HG02938 (cell line): Measurements from ENCODE around the gene ANKRD44.
"Not testable (repeated sequence)": the region's sequence is repeated elsewhere in the genome, so short reads cannot be mapped to it uniquely, and the experiment has no call there.

Source experiments
- ATAC-seq: cut with Tn5 transposase; IDR thresholded peaks from one replicate; pipeline ENCODE4 v1.9.1; 2021; ENCODE audit warnings: mild to moderate bottlenecking, moderate library complexity; ENCODE audit not compliant: unreplicated experiment

The ANKRD44 gene

DNA sequence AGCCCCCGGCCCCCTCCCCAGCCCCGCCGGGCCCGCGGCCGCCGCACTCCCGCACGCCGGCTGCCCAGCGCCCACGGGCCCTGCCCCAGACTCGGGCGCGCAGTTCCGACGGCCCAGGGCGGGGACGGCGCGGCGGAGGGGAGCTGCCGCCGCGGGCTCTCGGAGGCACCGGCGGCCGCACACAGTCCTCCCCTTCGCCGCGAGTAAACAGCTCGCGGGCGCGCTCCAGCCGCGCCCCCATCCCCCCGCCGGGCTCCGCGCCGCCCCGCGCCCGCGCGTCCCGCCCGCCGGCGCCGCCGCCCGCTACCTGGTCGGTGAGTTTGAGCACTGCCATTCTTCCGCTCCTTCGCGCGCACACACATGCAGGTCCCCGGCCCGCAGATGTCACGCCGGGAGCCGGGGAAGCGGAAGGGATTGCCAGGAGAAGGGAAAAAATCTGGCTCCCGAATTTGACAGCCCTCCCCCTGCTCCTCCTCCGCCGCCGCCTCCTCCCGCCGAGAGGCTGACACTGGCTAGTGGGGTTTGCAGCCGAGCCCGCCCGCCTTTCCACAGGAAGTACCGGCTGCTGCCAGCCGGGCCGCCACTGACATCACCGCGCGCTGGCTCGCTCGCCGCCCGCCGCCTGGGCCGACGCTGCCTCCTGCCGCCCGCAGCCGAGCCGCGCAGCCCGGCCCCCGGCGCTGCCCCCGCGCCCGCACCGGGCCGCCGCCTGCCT, at the start of gene ANKRD44:
Gene ANKRD44, minus strand, starts transcription at position 510 of the 715 bp plus-strand sequence. Its CDS starts 176 bp downstream, at position 334.
- peak; percentile 63 for ATAC-seq

DNA sequence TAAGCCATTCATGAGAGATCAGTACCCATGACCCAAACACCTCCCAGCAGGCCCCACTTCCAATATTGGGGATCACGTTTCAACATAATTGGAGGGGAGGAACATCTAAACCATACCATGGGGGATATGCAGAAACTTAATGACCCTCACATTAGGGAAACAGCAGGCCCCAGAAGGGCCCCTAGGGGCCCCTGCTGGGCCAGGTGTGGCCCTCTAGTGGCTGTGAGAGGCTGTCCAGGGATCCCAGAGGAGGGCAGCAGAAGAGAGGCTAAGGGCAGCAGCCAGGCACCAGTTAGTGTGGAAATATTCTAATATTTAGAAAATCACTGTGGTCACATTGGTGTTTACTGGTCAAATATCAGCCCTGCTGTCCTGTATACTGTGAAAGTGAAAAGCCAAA, 49.3 kb upstream of the ANKRD44 start:
- no peak for ATAC-seq

DNA sequence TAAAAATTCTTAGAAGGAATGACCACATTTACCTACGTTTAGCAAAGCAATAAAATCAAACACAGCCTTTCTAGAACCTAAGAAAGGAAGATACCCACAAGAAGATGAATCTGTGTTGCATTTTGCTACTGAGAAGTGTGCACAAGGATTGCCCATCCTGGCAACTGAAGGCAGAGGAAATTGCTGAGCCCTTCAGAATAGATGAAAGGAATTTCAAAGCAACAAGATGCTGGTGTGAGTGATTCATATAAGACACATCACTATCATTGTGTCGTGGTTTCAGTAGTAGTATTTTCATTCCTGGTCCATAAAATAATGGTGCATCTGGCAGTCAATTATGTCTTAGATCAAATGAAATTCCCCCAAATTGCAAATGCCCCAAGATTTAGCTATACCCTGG, 48.4 kb upstream of the ANKRD44 start:
- ATAC-seq = no peak

DNA sequence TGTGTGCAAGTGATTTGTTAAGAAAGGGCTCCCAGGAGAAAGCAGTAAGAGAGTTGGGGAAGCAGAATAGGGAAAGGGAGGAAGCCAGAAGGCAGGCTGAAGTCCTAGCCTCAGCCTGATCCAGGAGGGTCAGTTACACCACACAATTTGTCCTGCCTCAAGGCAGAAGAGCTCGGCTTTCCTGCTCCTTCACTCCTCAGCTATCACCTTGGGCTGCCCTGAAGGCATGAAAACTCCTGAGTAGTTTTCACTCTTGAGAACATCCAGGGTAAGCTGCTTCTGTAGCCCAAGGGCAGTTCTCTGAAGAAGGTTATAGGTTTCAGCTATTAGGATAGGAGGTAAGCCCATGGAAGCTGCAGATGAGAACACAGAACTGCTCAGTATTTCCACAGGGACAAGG, 47.4 kb upstream of the ANKRD44 start:
- ATAC-seq = no peak

DNA sequence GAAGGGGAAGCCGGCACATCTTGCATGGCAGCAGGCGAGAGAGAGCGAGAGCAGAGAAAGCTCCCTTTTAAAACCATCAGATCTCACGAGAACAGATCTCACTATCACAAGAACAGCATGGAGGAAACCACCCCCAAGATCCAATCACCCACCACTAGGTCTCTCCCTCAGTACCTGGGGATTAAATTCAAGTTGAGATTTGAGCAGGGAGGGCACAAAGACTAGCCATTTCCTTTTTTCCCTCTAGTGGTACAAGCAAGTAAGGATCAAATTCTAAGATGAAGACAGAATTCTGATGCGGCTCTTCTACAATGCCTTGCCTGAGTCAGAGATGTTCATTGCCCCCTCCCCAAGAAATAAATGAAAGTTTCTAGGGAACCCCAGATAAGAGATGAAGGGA, 45.6 kb upstream of the ANKRD44 start:
- no peak for ATAC-seq

DNA sequence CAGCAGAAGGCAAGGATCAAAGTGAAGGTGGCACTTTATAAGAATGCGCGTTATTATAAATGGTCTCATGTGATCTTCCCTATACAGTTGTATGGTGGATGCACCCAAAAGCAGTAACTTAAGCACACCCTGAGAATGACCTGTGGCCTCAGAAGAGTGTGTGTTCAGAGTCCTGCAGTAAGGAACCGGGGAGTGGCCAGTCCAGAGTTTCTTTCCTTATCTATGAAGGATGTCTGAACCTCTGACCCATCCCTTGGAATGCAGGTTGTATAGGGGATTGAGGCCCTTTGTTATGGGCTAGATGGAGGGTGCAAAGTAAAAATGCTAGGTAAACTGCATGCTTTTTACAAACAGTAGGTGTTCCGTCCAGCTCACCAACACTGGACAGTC, 43.6 kb upstream of the ANKRD44 start:
- ATAC-seq = no peak

DNA sequence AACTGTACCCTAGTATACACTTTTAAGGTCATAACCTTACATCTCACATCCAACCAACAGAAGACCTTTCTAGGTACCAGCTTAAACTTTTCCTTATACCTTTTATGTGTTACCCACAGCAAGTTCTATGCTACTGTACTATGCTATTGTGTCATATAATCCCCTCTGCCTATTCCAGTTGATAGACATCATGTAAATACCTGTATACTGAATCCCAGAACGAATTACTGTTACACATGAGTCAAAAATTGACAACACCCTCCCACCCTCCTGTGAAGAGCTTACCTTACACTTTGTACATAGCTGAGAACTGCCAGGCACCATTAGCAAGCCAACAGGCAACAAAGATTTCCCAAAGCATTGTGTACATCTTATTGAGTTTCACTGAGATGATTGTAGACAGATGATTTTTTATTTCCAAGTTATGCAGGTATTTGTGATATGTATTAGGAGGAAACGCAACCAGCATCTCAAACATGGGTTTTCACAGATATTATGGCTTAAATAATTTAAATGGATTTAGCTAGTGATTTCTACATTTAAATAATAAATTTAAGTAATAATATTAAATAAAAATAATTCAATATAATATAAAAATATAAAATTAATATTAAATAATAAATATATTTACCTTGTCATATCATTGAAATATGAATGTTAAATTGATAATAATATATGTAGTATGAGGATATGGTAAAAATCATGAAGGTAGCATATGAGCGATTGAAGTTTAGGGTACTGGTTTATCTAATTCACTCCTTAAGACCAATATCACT, 43.0 kb upstream of the ANKRD44 start:
- ATAC-seq = no peak

DNA sequence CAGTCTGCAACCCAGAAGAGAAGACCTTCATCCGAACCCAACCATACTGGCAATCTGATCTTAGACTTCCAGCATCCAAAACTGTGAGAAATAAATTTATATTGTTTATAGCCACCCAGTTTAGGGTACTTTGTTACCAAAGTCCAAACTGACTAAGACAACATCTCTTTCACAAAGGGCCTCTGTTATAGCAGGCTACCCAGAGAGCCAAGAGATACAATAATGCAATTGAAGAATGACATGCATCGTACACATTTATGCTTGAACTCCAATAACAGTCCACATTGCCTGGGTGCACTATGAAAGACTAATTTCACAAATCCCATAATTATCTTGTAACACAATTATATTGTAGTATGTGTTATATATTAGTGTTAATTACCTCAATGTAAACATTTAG, 39.1 kb upstream of the ANKRD44 start:
- ATAC-seq = no peak

DNA sequence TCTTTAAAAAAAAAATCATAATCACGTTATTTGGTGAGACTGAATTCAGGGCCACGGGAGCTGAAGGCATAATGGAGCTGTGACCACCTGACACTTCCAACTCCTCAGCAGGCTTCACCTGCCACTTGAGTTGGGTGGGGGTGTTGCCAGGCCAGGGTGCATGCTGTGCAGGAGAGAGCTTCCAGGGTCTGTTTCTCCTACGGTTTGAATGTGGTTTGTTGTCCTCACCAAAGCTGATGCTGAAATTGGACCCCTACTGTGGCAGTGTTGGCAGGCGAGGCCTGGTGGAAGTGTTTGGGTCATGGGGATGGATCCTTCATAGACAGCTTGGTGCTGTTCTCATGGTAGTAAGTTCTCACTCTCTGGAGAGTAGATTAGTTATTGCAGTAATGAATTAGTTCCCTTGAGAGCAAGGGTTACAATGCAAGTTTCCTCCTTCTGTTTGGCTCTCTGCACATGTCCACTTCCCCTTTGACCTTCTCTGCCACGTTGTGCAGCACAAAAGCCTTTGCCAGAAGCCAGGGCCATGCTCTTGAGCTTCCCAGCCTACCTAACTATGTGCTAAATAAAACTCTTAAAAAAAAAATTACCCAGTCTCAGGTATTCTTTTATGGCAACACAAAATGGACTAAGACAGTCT, 38.3 kb upstream of the ANKRD44 start:
- ATAC-seq = no peak

DNA sequence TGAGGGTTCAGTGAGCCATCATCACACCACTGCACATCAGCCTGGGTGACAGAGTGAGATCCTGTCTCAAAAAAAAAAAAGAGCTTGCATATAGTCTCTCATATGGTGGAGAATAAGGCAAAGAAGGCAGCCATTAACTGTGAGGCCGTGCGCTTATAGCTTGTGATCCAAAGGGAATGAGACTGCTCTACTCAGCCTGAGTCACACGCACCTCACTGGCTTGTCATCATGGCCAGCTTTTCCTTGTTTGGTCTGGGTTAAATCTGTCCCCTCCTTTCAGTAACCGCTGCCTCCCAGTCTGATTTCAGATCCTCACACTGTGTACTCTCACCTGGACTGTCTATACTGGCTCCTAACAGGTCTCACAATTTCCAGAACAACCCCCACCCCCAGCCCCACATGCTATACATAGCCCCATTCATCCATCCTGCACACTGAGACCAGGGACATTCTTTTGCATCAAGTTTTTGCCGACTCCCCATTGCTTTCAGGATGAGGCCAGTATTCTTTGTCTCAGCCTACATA, 35.3 kb upstream of the ANKRD44 start:
- ATAC-seq = no peak

DNA sequence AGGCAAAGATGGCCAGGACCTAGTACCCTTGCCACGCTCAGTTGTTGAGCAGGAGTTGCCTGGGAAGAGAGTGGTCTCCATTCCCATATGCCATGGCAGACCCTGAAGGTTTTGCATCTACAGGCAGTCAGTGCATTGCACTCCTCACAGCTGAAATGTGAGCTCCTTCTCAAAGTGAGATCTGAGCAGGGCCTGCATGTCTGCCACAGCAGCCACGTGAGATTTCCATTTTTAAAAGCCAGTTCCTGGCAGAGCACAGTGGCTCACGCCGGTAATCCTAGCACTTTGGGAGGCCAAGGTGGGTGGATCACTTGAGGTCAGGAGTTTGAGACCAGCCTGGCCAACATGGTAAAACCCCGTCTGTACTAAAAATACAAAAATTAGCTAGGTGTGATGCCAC, 33.4 kb upstream of the ANKRD44 start:
- ATAC-seq = not testable (repeated sequence)

DNA sequence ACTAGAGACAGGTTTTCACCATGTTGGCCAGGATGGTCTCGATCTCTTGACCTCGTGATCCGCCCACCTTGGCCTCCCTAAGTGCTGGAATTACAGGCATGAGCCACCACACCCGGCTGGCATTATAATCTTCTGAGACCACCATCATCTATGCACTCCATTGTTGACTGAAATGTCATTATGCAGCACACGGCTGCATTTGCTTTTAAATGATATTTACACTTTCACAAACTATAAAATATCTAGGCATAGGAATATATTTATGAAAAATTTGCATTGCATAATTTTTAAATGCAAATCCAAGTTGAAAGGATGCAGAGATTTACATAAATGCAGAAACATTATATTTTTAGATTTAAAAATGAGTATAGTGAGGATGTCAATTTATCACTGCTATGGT, 30.0 kb upstream of the ANKRD44 start:
- ATAC-seq = no peak

DNA sequence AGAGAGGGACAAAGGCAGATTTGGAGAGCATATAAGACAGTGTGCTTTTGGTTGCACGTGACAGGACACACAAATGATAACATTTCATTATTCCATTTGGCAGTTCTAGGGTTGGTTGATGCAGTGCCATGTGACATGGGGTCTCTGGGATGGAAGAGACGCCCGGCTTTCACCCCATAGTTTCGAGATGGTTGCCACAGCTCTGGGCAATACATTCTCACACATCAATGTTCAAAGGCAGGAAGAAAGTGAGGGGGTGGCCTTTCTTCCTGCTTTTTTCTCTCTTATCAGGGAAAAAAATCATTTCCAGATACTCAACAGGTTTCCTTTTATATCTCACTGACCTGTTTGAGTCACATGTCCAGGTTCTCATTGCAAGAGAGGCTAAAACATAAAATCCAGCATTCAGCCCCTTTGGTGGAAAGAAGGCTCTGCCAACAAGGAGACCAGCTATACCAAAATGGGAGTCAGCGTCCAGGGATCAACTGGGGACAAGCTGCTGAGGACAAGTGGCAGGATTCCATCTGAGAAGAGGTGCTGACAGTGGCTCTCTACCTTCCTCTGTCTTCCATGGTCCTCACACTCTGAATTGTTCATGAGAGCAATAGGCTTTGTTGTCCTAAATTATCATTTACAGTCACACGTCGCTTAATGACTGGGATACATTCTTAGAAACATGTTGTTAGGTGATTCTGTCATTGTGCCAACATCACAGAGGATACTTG, 29.1 kb upstream of the ANKRD44 start:
- no peak for ATAC-seq

DNA sequence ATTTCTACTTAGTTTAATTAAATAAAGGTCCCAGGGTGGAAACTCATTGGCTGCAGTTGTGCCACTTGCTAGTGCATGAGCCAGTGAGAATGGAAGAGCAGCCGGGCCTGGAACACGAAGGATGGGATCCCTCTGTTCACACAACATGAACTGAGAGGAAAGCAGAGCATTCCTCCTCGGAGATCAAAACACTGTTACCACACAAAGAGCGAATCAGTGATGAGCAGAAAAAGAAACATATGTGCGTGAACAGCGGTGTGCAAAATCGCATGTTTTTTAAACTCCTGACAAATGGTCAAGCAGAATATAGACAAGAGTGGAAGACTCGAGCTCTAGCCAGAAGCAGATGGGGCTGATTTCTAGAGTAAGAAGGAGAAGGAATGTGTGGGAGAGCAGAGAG, 28.4 kb upstream of the ANKRD44 start:
- no peak for ATAC-seq

DNA sequence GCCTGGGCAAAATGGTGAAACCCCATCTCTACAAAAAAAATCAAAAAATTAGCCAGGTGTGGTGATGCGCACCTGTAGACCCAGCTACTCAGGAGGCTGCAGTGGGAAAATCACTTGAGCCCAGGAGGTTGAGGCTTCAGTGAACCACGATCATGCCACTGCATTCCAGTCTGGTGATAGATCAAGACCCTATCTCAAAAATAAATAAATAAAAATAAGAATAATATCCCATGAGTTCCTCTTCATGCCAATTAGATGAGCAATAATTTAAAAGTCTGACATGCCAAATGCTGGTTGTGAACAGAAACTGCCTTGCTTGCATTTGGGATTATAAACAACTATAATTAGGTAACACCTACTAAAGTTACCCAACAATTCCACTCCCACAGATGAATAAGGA, 22.1 kb upstream of the ANKRD44 start:
- ATAC-seq = no peak

DNA sequence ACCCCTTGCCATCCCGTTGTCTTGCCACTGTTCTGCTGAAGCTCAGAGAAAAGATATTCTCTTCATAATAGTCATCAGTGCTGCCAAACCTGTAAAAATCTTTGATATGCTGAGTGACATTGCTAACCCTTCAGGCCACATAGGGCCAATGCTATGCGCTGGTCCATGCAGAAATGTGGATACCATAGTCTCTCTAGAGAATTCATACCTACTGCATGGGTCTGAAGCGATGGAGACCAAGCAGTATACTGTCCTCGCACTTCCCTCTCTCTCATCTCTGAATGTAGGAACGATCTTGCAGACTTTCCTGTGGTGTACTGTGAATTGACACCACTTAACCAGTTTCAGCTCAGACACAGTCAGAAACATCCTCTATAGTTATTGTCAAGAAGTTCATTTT, 17.9 kb upstream of the ANKRD44 start:
- ATAC-seq = no peak

DNA sequence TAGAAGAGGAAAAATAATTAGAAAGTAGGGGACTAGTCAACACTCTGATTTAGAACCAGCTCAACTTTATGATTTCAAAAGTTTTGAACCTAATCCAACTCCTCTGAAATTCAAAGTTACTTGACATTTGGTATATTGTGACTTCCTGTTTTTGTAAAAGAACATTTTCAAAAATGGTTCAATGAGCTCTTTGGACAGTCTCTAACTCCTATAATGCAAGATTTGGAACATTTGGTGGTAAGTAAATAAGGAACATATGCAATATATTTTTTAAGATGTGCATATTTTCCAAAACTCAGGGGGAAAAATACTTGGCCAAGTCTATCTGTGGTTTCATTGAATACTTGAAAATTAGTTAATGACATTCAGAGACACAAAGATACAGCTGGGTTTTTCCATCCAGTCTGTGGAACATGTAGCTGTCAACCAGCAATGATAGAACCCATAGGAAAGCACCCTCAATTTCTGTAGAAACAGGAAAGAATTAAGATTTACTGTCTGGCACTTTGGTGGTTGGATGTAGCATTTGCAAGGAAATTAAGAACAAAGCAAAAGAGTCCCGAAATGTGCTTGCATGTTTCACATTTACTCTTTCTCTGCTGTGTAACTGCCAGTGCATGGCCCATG, 17.0 kb upstream of the ANKRD44 start:
- ATAC-seq = no peak

DNA sequence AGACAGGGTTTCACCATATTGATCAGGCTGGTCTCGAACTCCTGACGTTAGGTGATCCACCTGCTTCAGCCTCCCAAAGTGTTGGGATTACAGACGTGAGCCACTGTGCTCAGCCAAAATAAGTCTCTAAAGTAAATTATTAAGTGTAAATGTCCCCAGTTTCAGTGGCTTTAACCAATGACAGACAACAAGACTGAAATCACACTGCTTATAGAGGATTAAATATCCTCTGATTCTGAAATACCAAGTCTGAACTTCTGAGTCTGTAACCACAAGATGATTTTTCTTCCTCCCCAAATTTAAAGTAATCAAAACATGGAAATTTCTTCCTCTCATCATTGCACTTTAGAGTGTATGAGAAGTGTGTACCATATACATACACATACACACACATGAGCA, 16.5 kb upstream of the ANKRD44 start:
- ATAC-seq = no peak

DNA sequence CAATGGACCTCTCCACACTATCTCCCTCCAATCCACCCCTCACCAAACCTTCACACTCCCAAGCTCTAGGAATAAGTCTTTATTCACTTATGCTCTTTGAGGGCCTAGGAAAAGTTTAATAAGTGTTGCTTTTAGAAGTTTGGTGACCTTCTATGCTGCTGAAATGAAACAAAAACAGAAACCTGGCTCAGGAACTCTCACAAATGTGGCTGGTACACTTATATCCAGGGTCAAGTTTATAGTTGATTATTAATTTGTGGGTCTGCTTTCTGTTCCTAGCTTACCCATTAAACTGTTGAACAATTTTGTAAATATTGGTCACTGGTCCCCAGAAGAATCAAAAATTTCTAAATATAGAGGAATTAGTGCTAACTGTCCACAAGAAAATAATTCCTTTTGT, 14.2 kb upstream of the ANKRD44 start:
- peak; percentile 97 for ATAC-seq
